8988T (cell line): Measurements from ENCODE around the gene SLC9A3.
"Not testable (repeated sequence)": the region's sequence is repeated elsewhere in the genome, so short reads cannot be mapped to it uniquely, and the experiment has no call there.

Experiments used
- DNase-seq: peaks from one replicate; pipeline ENCODE4 v3.0.0; 2011

SLC9A3 gene

DNA sequence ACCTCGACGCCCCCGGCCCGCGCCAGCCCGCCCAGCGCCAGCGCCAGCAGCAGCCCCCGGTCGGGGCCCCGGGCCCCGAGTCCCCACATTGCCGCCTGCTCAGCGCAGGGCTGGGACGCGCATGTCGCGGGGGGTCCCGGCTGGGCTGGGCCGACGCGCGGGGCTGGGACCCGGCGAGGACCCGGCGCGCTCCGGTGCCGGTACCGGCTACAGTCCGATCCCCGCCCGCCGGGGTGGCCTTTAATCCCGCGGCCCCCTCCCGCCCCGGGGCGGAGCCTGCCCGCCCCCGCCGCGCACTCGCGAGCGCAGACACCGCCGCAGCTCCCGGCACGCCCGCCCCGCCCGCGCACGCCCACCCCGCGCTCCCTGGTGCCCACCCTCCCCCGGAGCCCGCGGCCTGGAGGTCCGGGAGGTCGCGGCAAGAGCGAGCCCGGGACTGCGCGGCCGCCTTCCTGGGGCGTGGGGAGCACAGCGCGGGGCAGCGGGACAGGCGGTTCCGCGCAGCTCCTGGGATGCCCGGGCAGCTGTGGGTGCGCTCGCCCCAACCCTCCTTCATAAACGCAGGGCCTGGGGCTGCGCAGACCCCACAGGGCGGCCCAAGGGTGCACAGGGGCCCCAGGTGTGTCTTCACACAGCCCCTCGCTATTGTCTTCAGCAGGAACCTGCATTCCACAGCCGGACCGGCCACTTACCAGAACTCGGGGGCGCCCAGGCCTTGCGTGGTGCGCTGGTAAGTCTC, at the start of gene SLC9A3:
TSS of gene SLC9A3 (minus strand) at position 216 of the 739 bp plus-strand sequence.
- no peak for DNase-seq

DNA sequence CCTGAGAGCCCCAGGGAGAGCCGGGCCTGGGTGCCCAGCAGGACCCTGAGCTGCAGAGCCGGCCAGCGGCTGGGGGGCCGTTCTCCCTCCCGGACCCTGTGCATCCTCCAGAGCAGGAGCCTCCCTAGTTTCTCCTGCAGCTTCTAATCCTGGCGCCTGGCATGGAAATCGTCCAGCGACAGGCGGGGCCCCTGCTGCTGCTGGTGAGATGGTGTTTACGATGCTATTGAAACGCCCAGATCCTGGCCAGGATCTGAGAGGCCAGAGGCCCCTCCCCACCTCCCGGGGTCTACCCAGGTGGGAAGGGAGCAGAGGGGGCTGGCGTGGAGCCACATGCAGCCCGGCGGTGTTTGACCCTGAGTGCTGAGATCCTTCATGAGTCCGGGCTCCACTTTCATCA, 49.7 kb upstream of the SLC9A3 start:
- DNase-seq, result no peak

DNA sequence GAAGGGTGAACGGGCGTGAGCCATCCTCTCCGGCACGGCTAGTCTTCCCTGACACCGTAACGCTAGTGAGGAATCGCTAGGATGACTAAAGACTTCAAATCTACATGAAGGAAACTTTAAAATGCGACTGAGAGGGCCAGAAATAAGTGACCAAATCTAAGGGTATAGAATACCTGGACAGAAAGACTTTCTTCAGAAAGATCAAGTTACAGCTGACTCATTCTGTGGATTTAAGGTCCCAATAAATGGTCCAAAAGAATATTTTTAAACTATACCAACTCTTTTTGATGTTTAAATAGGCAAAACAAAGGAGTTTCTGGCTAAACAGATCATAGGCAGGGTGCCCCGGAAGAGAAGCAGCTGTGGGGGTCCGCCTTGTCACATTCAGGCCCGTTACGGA, 49.0 kb upstream of the SLC9A3 start:
- no peak for DNase-seq

DNA sequence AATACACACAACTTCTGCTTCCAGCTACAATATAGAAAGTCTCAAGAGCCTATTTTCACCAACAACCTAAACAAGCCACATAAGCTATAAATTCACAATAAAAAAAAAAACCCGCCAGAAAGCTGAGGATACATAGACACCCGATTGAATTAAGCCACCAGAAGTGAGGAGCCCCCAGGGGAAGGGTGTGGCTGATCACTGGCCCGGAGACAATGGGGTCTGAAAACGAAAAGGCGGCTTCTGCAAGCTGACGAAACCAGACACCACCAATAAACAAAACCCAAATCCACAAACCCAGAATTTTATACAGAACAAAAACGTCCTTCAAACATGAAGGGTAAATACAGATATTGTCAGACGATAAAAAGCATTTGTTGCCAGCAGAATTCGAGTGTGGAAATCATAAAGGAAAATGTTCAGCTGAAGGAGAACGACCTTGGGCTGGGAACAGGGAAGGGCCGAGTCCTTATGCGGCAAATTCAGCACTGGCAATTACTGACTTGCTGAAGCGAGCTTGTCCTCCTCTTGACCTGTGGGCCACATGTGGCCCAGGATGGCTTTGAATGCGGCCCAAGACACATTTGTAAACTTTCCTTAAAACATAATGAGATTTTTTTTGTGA, 48.3 kb upstream of the SLC9A3 start:
- DNase-seq, result no peak

DNA sequence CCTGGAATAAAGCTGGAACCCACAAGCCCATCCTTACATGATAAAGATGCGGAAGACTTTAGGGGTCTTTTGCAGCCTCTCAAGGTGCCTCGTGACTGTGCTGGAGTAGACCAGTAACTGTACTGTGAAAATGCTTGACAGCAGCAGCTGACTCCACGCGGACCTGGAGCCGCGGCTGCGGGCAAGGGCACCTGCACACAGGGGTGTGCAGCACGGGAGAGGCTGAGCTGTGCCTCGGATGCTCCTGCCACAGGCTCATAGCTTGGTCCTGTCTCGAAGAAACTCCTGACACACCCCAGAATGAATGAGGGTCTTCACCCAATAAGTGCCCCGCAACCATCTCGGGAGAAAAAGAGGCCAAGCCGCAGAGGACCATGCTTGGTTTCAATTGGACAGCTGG, 47.5 kb upstream of the SLC9A3 start:
- DNase-seq, result no peak

DNA sequence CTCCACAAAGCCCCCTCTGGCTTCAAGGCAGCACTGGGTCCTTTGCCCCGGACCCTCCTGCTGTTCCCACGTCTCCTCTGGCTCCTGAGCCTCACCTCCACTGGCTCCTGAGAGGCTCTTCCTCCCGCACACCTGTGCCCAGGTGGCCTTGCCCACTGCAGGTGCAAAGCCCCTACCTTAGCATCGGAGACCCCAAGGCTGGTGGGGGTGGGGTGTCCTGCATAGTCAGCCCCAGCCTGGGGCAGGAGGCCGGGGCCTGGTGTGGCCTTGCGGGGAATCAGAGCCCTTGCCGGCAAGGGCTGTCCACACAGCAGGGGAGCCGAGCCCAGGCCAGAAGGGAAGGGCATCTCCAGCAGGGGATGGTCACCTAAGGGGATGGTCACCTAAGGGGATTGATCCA, 46.6 kb upstream of the SLC9A3 start:
- no peak for DNase-seq

DNA sequence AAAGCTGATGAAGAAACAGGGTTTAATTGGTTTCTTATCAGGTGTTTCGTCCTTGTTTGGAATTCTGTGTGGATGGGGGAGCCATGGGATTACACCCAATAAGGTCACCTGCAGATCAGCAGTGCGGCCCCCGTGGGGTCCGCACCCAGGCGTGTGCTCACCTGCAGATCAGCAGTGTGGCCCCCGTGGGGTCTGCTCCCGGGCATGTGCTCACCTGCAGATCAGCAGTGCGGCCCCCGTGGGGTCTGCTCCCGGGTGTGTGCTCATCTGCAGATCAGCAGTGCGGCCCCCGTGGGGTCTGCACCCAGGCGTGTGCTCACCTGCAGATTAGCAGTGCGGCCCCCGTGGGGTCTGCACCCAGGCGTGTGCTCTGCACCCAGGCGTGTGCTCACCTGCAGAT, 46.2 kb upstream of the SLC9A3 start:
- DNase-seq, result no peak

DNA sequence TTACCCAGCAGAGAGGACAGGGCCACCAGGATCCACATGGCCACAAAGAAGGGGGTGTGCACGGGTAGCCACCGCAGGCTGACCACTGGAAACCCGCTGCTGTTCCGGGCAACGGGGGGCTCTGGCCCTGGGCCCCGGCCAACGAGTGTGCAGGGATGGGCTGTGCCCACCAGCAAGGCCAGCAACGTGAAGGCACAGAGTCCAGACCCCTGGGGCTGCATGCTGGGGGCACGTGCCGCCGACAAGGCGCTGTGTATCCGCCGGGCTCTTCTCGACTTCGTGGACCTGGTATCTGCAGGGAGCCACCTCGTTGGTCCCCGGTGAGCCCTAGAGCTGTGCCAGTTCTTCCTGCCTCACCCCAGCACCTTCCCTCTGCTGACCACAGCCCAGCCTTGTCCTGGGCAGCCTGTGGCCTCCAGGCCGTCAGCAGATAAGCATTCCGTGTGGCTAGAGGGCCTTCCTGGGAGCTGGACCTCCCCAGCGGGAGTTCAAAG, 45.7 kb upstream of the SLC9A3 start:
- no peak for DNase-seq

DNA sequence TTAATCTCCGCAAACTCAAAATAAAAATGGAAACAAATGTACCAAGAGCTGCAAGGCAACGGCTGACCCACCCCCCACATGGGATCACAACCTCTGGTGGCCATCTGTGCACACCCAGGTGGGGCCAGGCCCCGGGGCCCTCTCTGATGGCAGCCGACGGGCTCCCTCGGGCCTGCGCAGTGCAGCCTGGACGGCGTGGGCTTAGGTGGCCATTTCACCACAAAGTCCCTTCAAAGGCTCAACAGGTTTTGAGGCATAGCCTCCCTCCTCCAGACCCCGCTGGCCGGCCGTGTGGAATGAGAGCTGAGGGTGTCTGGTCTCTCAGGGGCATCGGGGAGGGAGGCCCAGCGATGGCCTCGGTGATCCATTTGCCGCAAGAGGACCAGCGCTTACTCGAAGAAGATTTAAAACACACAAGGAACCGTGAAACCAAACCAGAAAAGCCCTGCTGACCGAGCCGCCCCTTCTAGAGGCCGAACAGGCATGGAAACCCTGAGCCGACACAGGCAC, 45.2 kb upstream of the SLC9A3 start:
- DNase-seq, result no peak

DNA sequence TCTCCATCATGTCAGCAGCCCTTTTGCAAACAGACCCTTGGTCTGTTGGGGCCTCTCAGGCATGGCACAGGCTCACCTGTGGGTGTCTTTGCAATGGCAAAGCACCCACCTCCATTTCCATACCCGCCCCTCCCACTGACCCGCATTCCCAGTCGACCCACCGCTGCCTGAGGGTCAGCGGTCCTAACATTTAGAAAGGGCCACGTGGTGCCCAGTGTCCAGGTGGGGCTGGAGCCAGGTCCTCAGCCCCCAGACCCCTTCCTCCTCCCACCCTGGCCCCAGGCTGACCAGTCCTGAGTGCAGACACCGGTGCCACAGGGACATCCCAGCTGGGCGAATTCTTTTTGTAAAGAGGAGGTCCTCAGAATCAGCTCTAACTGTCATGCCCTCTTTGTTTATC, 44.6 kb upstream of the SLC9A3 start:
- DNase-seq, result no peak

DNA sequence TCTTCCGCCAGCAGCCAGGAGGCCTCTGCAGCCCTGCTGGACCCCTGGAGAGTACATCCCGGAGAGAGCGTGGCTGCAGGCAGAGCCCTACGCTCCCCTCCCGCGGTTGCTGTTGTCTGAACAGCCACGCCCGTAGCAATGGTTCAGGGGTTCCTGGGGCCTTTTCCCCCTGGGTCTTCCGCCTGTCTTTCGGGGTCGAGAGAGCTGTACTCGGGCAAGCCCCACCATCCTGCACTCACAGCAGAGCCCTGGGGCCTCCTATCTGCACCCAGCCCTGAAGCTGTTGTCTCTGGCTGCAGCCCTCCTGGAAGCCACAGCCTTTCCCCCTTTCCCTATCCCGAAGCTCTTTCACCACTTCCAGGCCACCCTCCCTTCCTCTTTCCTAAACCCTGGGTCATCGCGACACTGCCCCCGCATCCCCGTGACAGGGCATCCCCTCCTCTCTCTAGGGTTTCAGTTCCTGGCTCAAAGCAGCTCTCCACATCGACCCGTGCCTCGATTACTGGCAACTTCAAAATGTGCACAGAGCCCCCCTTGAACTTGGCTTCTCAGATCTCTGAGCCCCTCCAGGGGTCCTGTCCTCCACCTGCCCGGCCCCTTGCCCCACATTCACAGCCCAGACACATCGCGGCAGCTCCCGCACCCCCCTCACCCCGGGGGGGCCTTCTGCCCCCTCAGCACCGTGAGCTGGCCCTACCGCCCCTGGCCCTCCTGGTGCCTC, 44.0 kb upstream of the SLC9A3 start:
- DNase-seq, result no peak

DNA sequence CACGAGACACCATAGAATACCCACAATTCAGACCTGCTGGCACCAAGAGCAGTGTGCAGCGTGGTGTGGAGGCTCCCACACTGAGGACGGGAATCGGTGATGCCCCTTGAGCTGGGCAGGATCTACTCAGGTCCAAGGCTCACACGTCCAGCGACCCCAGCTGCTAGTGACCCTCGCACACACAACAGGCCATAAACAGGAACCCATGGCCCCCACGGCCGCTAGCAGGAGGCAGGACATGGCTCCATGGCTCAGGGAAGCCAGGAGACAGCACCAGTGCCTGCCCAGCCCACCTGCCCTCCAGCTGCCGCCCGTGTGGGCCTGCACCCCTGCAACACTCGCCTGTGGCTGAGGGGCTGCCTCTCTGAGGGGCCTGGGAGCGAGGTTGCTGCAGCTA, 43.4 kb upstream of the SLC9A3 start:
- no peak for DNase-seq

DNA sequence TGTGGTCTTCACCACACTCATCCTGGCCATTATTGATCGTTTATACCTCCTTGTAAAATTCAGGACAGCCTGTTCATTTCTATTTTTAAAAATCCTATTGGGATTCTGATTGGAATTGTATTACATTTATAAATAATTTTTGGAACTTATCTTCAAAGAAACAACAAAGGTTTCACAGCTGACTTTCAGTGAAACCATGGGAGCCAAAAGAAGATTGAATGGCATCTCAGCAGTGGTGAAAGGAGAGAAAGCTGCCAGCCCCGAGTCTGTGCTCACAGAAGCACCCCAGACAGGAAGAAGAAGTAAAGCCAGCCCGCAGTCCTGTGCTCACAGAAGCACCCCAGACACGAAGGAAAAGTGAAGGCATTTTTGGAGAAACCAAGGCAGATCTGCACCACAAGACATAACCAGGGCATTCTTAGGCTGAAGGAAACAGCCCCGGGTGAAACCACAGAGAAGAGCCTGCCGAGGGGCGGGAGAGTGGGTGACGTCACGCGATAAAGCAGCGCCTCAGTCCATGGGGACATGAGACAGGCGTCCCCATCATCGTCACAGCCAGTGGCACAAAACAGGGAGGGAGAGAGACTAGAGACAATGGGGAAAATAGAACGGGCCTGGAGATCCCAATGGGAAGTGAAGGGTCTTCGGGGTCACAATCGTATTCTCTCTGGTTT, 42.5 kb upstream of the SLC9A3 start:
- DNase-seq, result no peak

DNA sequence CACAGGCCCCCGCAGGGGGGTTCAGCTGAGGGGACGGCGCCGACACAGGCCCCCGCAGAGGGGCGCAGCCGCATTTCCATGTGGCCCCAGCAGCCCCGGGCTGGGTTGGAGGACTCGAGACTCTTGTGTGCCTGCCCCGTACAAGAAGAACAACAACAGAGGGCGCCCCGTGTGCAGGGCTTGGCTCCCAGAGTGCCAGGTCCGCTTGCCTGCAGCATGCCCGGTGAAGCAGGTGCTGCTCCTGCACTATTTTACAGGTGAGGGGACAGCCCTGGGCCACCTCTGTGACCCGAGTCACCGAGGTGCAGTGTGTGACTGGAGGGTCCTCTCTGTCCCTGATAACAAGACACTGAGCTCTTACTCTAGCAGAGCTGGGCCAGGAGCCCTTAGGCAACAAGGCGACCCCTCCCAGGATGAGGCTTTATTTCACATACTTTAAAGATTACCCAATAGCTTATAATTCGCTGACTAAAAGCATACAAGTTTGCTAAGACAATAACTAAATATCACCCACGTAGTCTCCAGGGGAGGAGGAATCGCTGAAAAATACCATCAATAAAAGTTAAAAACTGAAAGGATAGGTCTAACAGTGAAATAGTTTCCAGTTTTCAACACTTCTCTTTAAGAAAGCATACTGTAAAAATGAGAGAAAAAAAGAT, 41.7 kb upstream of the SLC9A3 start:
- no peak for DNase-seq

DNA sequence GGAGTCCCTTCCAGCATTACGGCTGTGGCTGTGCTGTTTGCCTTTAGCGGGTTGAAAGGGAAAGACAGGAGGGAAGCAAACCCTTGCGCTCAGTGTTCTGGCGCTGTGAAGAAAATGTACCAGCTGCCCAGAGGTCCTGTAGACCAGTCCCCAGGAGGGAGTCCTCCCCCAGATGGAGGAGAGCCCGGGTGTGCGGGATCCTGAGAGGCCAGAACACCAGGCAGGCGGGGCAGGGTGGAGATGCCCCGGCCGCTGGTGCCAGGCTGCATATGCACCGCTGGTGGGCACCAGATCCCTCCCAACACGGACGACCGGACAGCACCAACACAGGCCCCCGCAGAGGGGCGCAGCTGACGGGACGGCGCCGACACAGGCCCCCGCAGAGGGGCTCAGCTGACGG, 37.2 kb upstream of the SLC9A3 start:
- no peak for DNase-seq

DNA sequence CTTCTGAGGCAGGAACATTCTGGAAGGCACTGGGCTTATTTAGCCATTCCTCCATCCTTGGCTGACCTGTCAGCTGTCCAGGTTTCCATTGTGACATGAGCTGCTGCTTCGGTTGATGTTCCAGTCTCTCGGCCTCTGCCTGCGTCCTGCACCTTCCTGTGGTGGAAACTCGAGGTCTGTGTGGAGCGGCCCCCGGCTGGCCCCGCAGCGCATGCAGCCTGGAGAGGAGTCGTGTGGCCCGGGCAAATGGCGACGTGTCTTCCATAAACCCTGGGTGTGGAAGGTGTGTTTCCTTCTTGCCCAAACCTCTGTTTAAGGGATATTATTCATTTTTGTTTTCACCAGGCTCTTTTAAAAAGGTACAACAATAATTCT, 36.5 kb upstream of the SLC9A3 start:
- no peak for DNase-seq

DNA sequence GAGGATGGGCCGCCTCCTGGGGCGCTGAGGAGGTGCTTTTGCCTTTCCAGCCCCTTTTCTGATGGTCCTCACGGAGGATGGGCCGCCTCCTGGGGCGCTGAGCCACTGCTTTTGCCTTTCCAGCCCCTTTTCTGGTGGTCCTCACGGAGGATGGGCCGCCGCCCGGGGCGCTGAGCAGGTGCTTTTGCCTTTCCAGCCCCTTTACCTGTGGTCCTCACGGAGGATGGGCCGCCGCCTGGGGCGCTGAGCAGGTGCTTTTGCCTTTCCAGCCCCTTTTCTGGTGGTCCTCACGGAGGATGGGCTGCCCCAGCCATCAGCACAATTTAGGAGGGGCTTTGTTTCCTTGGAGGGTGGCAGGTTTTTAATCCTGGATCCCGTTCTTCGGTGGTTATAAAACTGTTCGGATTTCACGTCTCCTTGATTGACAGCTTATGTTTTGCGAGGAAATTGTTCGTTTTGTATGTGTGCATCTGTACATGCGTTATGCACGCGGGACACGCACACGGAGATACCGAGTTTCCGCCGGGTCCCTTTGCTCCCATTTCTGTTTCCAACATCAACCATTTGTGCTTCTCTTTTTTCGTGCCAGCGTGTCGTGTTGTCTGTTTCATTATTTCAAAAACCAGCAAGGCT, 34.7 kb upstream of the SLC9A3 start:
- DNase-seq, result no peak

DNA sequence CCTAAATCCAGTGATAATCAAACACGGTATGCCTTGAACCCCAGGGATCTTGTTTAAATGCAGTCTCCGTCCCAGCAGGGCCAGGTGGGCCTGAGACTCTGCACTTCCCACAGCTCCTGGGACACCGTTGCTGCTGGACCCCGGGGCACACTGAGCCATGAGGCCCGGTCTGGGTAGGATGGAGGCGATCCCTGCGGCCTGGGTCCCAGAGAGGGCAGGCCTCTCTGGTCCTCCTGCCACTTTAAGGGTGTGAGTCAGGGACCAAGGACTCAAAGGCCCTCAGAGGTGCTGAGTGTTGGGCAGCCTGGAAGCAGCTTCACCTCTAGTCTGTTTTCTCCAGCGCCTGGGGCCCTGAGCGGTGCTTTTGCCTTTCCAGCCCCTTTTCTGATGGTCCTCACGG, 34.1 kb upstream of the SLC9A3 start:
- DNase-seq, result no peak

DNA sequence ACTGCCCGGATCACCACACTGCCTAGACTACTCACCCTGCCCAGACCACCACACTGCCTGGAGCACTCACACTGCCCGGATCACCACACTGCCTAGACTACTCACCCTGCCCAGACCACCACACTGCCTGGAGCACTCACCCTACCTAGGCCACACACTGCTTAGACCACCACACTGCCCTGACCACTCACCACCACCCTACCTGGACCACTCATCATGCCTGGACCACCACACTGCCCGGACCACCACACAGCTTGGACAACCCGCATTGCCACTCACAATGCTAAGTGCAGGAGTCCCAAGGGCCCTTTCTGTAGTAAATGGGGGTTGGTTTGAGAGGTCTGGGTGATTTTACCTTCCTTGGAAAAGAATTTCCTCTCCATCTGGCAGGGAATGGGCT, 33.7 kb upstream of the SLC9A3 start:
- DNase-seq, result not testable (repeated sequence)

DNA sequence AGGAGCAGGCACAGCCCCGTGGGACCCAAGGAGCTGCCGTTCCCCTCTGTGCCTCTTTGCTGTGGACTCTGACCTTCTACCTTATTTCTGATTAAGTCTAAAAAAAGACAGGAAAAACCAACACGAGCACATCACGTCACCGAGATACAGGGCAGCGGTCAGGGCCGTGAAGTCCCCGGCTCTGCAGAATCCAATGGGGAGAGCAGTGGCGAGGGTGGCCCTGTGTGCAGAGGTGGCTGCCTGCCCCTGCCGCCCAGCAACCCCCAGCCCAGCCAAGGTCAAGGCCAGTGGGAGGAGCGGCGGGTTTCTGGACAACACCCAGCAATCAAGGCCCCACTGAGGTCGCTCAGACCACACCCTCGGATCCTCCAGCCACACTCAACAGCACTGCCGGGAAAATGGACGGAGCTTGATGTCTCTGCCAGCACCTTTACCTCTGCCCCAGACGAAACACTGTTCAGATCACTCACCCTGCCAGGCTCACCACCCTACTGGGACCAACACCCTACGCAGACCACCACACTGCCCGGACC, 32.7 kb upstream of the SLC9A3 start:
- no peak for DNase-seq

DNA sequence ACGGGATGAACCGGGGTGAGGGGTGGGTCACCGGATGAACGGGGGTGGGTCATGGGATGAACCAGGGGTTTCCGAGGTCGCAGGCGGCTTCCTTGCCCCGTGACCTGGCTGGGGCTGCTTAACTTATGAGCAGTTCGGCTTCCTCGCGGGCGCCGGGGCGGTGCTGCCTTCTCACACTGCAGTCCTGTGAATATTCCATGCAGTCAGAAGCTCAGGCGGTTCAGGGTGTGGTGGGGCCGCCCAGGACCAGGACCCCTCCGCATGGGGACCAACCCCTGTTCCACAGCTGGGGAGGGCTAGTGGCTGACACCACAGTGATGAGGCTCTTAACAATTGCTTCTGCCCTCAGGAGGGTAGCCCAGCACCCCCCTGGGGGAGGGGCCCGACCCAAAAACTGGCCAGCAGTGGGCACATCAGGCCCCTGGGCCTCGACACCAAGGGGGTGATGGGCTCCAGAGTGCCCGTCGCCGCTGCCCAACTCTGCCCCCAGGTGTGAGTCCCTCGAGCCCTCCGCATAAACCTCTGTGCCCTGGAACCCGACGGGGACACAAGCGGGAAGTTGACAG, 30.9 kb upstream of the SLC9A3 start:
- DNase-seq, result no peak
